Trophoblast cell (in vitro differentiated cells and primary cell): ENCODE results near the gene DNASE1L1.

Source experiments
- DNase-seq, 2 donors: peaks; one replicate each; pipeline ENCODE4 v3.0.0-alpha.2; 2016
- H2AFZ ChIP-seq: 2 replicates; pipeline ENCODE4 v1.6.1; 2013; ENCODE audit warnings: low read length, moderate library complexity, mild to moderate bottlenecking; ENCODE audit not compliant: insufficient read depth, poor library complexity
- H2AK5ac ChIP-seq: 2 replicates; pipeline ENCODE4 v1.6.1; 2013; ENCODE audit warnings: mild to moderate bottlenecking, low read length
- H2BK120ac ChIP-seq: 2 replicates; pipeline ENCODE4 v1.6.1; 2013; ENCODE audit warnings: low read length, mild to moderate bottlenecking, moderate library complexity; ENCODE audit not compliant: insufficient read depth, poor library complexity
- H2BK12ac ChIP-seq: 2 replicates; pipeline ENCODE4 v1.6.1; 2013; ENCODE audit warnings: mild to moderate bottlenecking, low read length, moderate library complexity
- H2BK5ac ChIP-seq: 2 replicates; pipeline ENCODE4 v1.6.1; 2013; ENCODE audit warnings: low read length, low read depth, moderate library complexity, mild to moderate bottlenecking; ENCODE audit not compliant: poor library complexity
- H3K14ac ChIP-seq: 2 replicates; pipeline ENCODE4 v1.6.1; 2013; ENCODE audit warnings: mild to moderate bottlenecking, low read length
- H3K18ac ChIP-seq: 2 replicates; pipeline ENCODE4 v1.6.1; 2013; ENCODE audit warnings: mild to moderate bottlenecking, low read length
- H3K23ac ChIP-seq: 2 replicates; pipeline ENCODE4 v1.6.1; 2013; ENCODE audit warnings: low read length
- H3K27ac ChIP-seq: 2 replicates; pipeline ENCODE4 v1.5.1; 2013; ENCODE audit warnings: low read depth, mild to moderate bottlenecking, inconsistent platforms, low read length, moderate library complexity
- H3K27me3 ChIP-seq: 2 replicates; pipeline ENCODE4 v1.6.1; 2013; ENCODE audit warnings: inconsistent platforms, mild to moderate bottlenecking, low read length, moderate library complexity; ENCODE audit not compliant: insufficient read depth
- H3K36me3 ChIP-seq, 2 experiments: 1 replicate in 1 of 2; 2 replicates in 1 of 2; pipeline ENCODE4 v1.6.1; 2013; ENCODE audit warnings: low read length in 2 of 2, mild to moderate bottlenecking in 2 of 2, moderate library complexity in 1 of 2; ENCODE audit not compliant: insufficient read depth in 2 of 2, control insufficient read depth in 1 of 2
- H3K4ac ChIP-seq: 2 replicates; pipeline ENCODE4 v1.6.1; 2013; ENCODE audit warnings: low read depth, mild to moderate bottlenecking, low read length, moderate library complexity
- H3K4me1 ChIP-seq, 2 experiments: 1 replicate in 1 of 2; 2 replicates in 1 of 2; pipeline ENCODE4 v1.6.1; 2013; ENCODE audit warnings: low read length in 2 of 2, mild to moderate bottlenecking in 2 of 2, moderate library complexity in 1 of 2; ENCODE audit not compliant: insufficient read depth in 2 of 2, control insufficient read depth in 1 of 2
- H3K4me2 ChIP-seq: 2 replicates; pipeline ENCODE4 v1.6.1; 2013; ENCODE audit warnings: inconsistent platforms, mild to moderate bottlenecking, low read length, moderate library complexity
- H3K4me3 ChIP-seq: 2 replicates; pipeline ENCODE4 v1.5.1; 2013; ENCODE audit warnings: mild to moderate bottlenecking, low read depth, low read length, inconsistent platforms
- H3K79me1 ChIP-seq: one replicate; pipeline ENCODE4 v1.6.1; 2013; ENCODE audit warnings: low read length
- H3K79me2 ChIP-seq: 2 replicates; pipeline ENCODE4 v1.6.1; 2013; ENCODE audit warnings: low read length, mild to moderate bottlenecking; ENCODE audit not compliant: control insufficient read depth, insufficient read depth, poor library complexity
- H3K9ac ChIP-seq: 2 replicates; pipeline ENCODE4 v1.6.1; 2013; ENCODE audit warnings: mild to moderate bottlenecking, low read length
- H3K9me3 ChIP-seq: 2 replicates; pipeline ENCODE4 v1.6.1; 2013; ENCODE audit warnings: low read depth, mild to moderate bottlenecking, control low read depth, inconsistent platforms, low read length; ENCODE audit not compliant: insufficient read depth
- H4K12ac ChIP-seq: 2 replicates; pipeline ENCODE4 v1.6.1; 2013; ENCODE audit warnings: low read depth, mild to moderate bottlenecking, low read length, moderate library complexity
- H4K8ac ChIP-seq: 2 replicates; pipeline ENCODE4 v1.6.1; 2013; ENCODE audit warnings: low read depth, mild to moderate bottlenecking, low read length, moderate library complexity
- H4K91ac ChIP-seq: one replicate; pipeline ENCODE4 v1.6.1; 2013; ENCODE audit warnings: low read depth, mild to moderate bottlenecking, low read length, moderate library complexity
- WGBS: extraction: QIAGEN DNeasy Blood & Tissue Kit; methylation state at CpG from one replicate; pipeline ENCODE4 v1.1.7; 2013; ENCODE audit warnings: missing lambda C conversion rate; ENCODE audit not compliant: insufficient read length, insufficient coverage; ENCODE audit errors: extremely low coverage; 5-methylcytosine and 5-hydroxymethylcytosine counted together

DNASE1L1 gene

GRCh38 chrX:154428176-154429171, 19.4 kb upstream of the DNASE1L1 start, which contains the start of gene ATP6AP1:
ATP6AP1 (plus strand) TSS chrX:154428677; CDS start chrX:154428693, 16 bp downstream.
- peak within 1 kb of the TSS; percentile 87 for H2AFZ ChIP-seq
- H2BK5ac ChIP-seq: peak within 1 kb of the TSS; percentile 28
- H3K36me3 ChIP-seq: peaks cover 18 to 23% of the 10 kb centered on the region in 2 experiments
- H3K27me3 ChIP-seq: no peaks in the 10 kb centered on the region
- H3K23ac ChIP-seq: no peak within 1 kb of the TSS
- peaks cover 18 to 24% of the 10 kb centered on the region in 2 experiments for H3K4me1 ChIP-seq
- peak within 1 kb of the TSS; percentile 76 for H3K4ac ChIP-seq
- peak within 1 kb of the TSS; percentile 16 for H2BK120ac ChIP-seq
- peak within 1 kb of the TSS; percentile 54 for H2AK5ac ChIP-seq
- H3K79me1 ChIP-seq: peaks cover 8% of the 10 kb centered on the region
- H3K4me2 ChIP-seq: peak within 1 kb of the TSS; percentile 72
- H2BK12ac ChIP-seq: peak within 1 kb of the TSS; percentile 60
- H3K9me3 ChIP-seq: no peaks in the 10 kb centered on the region
- peak within 1 kb of the TSS; percentile 5 for H3K27ac ChIP-seq
- H3K79me2 ChIP-seq: peaks cover 5% of the 10 kb centered on the region
- H4K12ac ChIP-seq: peak within 1 kb of the TSS; percentile 97
- DNase-seq: peak; percentile 87 to 90
- peak within 1 kb of the TSS; percentile 85 for H3K4me3 ChIP-seq
- H3K18ac ChIP-seq: peak within 1 kb of the TSS; percentile 97
- peak within 1 kb of the TSS; percentile 94 for H4K91ac ChIP-seq
- peak within 1 kb of the TSS; percentile 77 for H4K8ac ChIP-seq
- H3K9ac ChIP-seq: peak within 1 kb of the TSS; percentile 85
- peak within 1 kb of the TSS; percentile 99 for H3K14ac ChIP-seq
- WGBS: no CpG with 5 or more reads among the region's 87 CpGs

GRCh38 chrX:154426916-154427770, 18.1 kb upstream of the DNASE1L1 start:
- H4K8ac ChIP-seq: no peak overlapping the region
- H4K91ac ChIP-seq: peak overlapping the region; percentile 24
- H4K12ac ChIP-seq: no peak overlapping the region
- no peak overlapping the region for H2BK120ac ChIP-seq
- no peak overlapping the region for H2AFZ ChIP-seq
- H2BK12ac ChIP-seq: no peak overlapping the region
- H3K4me1 ChIP-seq: peaks cover 18 to 24% of the 10 kb centered on the region in 2 experiments
- peak in 1 of 2 donors; percentile 56 for DNase-seq
- no peak overlapping the region for H3K9ac ChIP-seq
- peaks cover 7 to 10% of the 10 kb centered on the region in 2 experiments for H3K36me3 ChIP-seq
- H2BK5ac ChIP-seq: no peak overlapping the region
- no peak overlapping the region for H3K4ac ChIP-seq
- H2AK5ac ChIP-seq: no peak overlapping the region
- H3K23ac ChIP-seq: no peak overlapping the region
- H3K27ac ChIP-seq: no peak overlapping the region
- no CpG with 5 or more reads among the region's 13 CpGs for whole genome bisulfite sequencing
- no peaks in the 10 kb centered on the region for H3K9me3 ChIP-seq
- H3K27me3 ChIP-seq: no peaks in the 10 kb centered on the region
- H3K4me3 ChIP-seq: no peak overlapping the region
- no peak overlapping the region for H3K18ac ChIP-seq
- no peak overlapping the region for H3K14ac ChIP-seq
- H3K79me2 ChIP-seq: peaks cover 5% of the 10 kb centered on the region
- peaks cover 8% of the 10 kb centered on the region for H3K79me1 ChIP-seq
- H3K4me2 ChIP-seq: peak overlapping the region; percentile 34

GRCh38 chrX:154420402-154420756, 11.3 kb upstream of the DNASE1L1 start:
- no CpG with 5 or more reads among the region's 10 CpGs for WGBS
- Histone ChIP-seq H3K79me1 (no peaks in the 10 kb centered on the region), H3K27me3 (no peaks in the 10 kb centered on the region), H2BK120ac (no peak overlapping the region), H3K79me2 (no peaks in the 10 kb centered on the region), H3K4ac (no peak overlapping the region), H2AFZ (no peak overlapping the region), H3K18ac (no peak overlapping the region), H4K12ac (no peak overlapping the region), H2BK5ac (no peak overlapping the region), H3K4me2 (no peak overlapping the region), H3K36me3 (peaks cover 9 to 10% of the 10 kb centered on the region in 2 experiments), H2BK12ac (no peak overlapping the region), H3K23ac (no peak overlapping the region), H3K9ac (no peak overlapping the region), H2AK5ac (no peak overlapping the region), H4K8ac (no peak overlapping the region), H4K91ac (no peak overlapping the region), H3K9me3 (no peaks in the 10 kb centered on the region), H3K4me3 (no peak overlapping the region), H3K27ac (no peak overlapping the region), H3K4me1 (no peaks in the 10 kb centered on the region), H3K14ac (no peak overlapping the region)
- DNase-seq: no peak

GRCh38 chrX:154419688-154420401, 10.8 kb upstream of the DNASE1L1 start:
- no peaks in the 10 kb centered on the region for H3K79me1 ChIP-seq
- no peak overlapping the region for H2BK12ac ChIP-seq
- H3K9me3 ChIP-seq: no peaks in the 10 kb centered on the region
- H3K4me1 ChIP-seq: no peaks in the 10 kb centered on the region
- no CpG with 5 or more reads among the region's 19 CpGs for WGBS
- no peak overlapping the region for H4K12ac ChIP-seq
- no peak overlapping the region for H2BK120ac ChIP-seq
- H4K8ac ChIP-seq: no peak overlapping the region
- H3K23ac ChIP-seq: no peak overlapping the region
- H3K27me3 ChIP-seq: no peaks in the 10 kb centered on the region
- no peak overlapping the region for H2BK5ac ChIP-seq
- H4K91ac ChIP-seq: no peak overlapping the region
- no peak overlapping the region for H2AFZ ChIP-seq
- H3K27ac ChIP-seq: no peak overlapping the region
- H3K4me3 ChIP-seq: no peak overlapping the region
- H3K18ac ChIP-seq: no peak overlapping the region
- no peak overlapping the region for H2AK5ac ChIP-seq
- no peak overlapping the region for H3K14ac ChIP-seq
- H3K36me3 ChIP-seq: peaks cover 9 to 10% of the 10 kb centered on the region in 2 experiments
- H3K9ac ChIP-seq: no peak overlapping the region
- H3K4me2 ChIP-seq: no peak overlapping the region
- H3K79me2 ChIP-seq: no peaks in the 10 kb centered on the region
- DNase-seq: no peak
- no peak overlapping the region for H3K4ac ChIP-seq
